Stimulated activated CD4-positive, alpha-beta T cell treated with anti-CD3 and anti-CD28 coated beads, Interleukin-2, amount 100 ng/mL, for 48 hours (primary cell): Measurements from ENCODE around the gene PRIMPOL.
A peak's percentile ranks its signal among the peaks of the same experiment; 100 is the strongest.
"Not testable (repeated sequence)": the region's sequence is repeated elsewhere in the genome, so short reads cannot be mapped to it uniquely, and the experiment has no call there.

Experiments
- DNase-seq, 2 donors: peaks; one replicate each; pipeline ENCODE4 v3.0.0-alpha.2; 2020

Gene PRIMPOL

DNA sequence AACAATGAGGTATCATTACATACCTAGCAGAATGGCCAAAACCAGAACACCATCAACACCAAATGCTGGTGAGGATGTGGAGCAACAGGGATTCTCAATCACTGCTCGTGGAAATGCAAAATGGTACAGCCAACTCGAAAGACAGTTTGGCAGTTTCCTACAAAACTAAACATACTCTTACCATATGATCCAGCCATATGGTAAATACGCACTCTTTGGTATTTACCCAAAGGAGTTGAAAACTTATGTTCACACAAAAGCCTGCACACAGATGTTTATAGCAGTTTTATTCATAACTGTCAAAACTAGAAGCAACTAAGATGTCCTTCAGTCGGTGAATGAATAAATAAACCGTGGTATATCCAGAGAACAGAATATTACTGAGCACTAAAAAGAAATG, 8.1 kb upstream of the PRIMPOL start:
- no peak for DNase-seq

DNA sequence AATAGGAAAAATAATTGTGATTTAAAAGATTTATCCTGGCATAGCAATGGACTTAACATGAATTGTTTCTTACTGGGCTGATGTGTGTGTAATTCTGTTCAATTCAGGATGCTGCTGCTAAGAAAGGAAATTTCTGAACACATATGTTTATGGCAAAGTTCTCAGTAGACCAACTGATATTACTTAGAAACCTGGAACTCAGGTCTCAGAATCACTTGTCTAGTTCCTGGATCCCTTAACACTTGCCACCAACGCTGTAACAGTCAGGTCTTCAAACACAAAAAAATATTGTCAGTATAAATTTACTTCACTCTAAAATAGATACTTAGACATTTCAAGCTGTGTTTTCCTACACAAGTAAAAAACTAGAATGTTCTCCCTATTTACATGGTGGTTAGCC, 5.8 kb upstream of the PRIMPOL start:
- no peak for DNase-seq

DNA sequence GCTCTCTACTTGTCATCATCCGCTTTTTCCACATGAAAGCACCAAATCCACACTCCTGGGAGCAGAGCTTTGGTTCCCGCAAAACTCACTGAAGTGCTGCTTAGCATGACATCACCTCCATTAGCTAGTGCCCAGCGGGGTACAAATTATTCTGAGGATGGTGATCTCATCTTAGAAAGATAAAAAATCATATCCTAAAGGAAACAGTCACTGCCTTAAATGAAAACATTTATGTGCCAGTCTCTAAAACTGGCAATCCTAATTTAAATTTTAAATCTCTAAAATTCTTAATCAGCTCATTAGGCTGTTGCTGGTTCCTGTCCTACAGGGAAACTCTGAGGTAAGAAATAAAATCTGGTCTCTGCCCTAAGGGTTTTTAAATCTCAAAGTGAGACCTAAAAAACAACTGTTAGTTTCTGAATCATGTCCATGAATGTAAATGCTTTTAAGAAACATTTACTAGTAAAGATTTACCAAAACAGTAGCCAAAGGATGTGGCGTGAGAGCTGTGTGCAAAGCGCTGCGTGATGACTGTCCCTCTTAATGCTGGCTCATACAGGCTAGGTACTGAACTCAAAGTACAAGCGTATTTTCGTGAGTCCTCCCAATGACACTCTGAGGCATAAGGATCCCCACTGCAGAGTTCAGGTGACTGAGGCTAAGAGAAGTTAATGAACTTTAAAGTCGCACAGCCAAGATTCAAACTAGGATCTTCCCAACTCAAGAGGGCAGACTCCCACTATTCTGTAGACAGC, 4.8 kb upstream of the PRIMPOL start:
- no peak for DNase-seq

DNA sequence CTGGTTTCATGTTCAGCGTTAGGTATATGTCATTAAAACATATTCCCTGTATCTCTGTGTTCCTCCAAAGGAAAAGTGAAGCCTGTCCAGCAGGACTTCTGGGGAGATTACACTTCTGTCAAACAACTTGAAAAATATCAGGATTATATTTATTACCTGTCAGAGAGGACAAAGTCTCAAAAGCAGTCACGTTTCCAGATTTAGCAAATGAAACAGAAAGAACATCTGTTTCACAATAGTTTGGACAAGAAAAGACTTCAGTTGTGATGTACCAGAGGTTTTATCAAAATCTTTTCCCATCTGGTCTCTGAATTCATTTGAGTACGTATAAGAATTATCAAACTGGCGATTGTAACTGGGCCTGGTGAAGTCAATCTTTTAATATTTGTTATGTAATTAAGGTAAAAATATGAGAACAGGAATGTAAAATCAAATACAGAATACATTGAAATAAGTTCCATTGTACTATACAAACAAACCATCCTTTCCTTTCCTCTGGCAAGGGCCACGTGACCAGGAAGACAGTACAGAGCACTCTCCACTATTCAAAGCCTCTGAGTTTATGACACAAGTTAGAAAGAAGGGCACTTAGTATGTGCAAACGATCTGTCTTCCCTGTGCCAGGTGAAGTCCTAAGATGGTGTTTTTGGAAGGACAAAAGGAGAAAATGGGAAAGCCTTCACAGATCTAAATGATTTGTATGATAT, 3.5 kb upstream of the PRIMPOL start:
- DNase-seq, result no peak

DNA sequence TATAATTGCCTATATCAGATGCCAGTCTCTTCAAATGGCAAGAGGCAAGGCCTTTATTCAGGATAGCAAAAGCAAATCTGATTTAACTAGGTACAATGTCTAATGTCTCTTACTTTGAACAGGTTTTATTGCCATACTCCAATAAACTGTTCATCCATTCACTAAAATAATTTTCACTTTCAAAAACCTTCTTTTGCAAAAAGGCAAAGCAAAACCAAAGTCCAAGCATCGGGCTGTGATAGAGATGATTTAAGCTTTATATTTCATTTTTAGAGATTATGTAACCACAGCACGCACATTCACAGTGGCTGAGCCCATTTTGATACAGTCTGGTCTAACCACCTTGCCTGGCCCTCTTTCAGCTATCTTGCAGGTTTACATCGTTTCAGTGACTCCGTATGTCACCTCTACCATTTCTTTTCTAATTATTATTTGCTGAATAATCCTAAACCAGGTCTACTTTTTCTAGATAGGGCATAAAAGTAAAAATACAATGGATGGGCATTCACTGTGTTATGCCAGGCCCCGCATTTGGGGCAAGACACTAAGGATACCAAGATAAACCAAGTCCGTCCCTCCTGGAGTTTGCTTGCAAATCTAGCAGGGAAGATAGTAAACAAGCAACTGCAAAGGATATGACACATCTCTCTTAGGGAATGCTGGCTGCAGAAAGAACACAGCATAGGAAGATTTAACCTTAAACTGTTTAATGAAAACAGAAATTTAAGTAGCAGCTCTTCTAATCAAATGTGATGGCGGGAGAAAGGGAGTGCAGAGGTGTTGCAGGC, 2.1 kb upstream of the PRIMPOL start:
- DNase-seq, result no peak

DNA sequence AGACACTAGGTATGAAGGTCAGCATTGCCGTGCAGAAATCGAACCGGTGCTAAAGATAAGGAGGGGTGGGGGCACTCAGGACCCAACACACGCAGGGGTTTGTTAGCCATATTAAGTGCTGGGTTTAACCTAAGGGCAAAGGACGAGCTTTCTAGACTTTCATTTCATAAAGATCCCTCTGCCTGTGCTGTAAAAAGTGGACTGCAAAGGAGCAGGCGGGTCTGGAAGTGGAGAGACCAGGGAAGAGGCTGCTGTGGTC, 1.6 kb upstream of the PRIMPOL start:
- no peak for DNase-seq

DNA sequence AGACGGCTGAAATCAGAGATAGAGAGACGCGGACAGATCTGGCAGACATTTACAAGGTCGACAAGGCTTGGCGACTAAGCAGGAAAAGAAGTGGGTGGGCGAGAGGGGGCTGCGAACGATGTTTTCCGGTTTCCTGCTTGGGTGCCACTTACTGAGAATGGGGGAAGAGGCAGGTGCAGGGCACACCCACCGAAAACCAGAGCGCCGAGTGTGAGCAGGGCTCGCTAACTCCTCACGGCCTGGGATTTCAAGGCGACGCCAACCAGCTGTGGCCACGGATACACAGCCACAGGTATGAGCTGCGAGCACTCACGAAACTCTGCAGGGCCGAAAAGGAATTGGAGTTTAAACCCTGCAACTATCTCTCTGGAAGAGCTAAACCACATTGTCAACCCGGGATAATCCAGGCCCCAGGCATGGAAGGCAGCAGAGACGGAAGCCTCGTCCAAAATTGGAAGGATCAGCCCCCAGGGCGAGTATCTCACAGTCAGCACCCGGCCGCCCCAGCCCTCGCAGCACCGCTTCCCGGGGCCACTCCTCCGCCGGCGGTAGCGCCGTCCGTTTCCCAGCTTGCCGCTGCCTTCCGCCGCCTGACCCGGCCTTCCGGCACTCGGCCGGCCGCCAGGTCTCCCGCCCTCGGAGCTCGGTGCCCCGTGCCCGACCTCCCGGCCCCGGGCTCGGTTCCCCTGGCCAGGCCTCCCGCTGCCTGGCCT, 1.1 kb upstream of the PRIMPOL start:
- peak; percentile 20 to 29 for DNase-seq

DNA sequence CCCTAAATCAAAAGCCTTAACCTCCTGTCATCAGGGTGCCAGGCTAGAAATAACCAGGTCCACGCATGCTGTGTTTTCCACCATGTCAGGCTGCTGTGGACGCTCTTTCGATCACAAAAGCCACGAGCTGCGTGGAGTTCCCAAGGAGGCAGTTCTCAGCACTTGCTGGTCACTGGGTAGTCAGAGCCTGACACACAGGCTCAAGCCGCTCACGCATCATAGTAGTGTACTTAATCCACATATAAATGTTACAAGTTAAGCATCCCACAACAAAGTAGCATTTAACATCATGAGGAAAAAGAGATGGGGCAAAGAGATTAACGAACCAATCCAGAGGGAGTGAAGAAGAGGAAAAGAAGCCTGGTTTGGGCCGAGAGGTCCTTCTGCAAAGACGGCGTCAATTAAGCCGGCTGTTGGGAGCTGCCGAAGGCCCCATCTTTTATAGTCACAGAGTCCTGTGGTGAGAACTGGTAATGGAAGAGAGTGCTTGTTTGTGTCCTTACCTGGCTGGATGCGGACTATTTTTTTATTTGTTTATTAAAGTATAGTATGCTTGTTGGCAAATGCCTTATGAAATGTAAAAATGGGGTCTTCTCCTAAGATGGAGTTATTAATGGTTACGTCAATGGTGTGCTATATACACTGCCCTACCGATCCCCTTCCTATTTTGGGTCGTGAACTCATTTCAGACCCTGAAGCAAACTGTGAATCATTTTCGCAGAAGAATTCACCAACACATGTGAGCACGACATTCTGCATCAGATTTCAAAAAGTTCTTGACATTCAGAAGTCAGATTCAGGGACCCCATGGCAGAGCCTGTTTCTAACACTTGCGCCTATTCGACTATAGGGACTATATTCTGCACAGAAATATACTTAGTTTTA, 675 bp downstream of the PRIMPOL start:
- peak; percentile 19 to 27 for DNase-seq

DNA sequence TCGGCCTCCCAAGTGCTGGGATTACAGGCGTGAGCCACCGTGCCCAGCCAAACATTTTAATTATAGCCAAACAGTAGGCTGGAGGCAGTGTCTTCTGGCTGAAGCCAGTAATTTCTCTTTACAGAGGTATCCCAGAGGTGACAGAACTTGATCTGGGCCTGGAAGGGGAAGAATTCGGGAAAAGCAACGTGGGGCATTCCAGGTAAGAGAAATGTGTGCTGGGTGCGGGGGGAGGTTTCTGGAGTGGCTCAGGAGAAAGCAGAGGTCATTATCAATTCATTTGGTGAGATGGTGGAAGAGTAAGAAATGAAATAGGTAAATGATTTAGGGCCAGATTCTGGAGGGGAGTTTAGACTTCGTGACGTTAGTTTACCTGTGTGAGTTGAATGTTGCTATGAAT, 2.4 kb downstream of the PRIMPOL start:
- no peak for DNase-seq

DNA sequence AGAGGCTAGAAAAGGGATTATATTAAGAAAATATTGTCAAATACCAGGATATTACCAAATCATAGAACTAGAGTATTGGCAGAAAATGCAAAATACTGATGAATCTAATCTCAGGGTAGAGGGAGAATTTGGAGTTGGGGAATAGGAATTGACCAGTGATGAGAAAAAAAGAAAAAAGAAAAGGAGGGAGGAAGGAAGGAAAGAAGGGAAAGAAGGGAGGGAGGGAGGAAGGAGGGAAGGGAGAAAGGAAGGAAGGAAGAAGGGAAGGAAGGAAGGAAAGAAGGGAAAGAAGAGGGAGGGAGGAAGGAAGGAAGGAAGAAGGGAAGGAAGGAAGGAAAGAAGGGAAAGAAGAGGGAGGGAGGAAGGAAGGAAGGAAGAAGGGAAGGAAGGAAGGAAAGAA, 3.1 kb downstream of the PRIMPOL start:
- DNase-seq, result not testable (repeated sequence)

DNA sequence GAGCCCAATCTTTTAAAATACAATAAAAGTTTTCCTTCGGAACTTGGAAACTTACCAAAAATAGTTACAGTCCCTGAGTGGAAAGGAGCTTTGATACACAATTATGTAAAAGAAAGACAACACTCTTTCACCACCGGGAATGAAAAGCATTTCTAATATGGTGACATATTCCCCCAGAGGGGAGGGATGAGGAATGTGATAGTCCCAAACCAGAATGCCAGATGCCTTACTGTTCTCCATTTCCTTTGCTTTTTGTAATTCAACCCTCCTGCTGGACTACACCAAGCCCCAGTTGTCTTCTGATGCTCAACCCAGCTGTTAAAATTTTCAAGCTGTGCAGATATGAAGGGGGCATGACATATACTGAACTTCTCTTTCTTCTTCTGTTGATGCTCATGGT, 4.1 kb downstream of the PRIMPOL start:
- DNase-seq, result no peak

DNA sequence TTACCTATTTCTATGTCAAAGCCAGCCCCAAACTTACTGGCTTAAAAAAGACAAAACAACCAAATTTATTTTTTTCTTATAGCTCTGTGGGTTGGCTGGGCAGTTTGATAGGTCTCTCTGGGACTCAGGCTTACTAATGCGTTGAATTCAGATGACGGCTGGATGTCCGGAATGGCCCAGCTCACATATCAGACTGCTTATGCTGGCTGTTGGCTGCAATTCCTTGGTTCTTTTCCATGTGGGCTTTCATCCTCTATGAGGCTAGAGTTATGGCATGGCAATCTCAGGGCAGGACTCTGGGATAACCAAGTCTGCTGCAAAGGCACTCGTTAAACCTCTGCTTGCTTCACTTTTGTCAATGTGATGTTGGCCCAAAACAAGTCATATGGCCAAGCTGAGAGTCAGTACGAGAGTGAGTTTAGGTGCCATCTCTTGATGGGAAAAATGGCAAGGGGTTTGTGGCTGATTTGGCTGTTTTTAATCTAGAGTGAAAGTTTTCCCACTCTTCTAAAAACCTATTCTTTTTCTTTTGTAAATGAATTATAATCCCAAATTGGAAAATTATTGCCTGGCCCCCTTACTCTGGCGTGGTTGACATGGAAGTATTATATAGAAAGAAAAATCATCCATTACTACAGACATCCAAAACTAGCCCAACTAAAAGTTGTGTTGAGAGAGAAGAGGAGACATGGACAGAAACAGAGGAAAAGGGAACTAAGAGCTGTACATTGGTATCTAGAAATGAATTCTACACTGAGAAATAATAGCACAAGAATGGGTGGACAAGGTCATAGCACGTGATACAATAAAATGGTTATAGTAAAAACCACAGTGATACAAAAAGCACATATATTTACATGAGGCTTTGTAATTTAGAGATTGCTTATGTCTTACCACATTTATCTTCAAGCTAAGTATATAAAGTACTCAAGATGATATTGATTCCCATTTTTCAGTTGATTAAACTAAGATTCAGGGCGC, 6.6 kb downstream of the PRIMPOL start:
- no peak for DNase-seq

DNA sequence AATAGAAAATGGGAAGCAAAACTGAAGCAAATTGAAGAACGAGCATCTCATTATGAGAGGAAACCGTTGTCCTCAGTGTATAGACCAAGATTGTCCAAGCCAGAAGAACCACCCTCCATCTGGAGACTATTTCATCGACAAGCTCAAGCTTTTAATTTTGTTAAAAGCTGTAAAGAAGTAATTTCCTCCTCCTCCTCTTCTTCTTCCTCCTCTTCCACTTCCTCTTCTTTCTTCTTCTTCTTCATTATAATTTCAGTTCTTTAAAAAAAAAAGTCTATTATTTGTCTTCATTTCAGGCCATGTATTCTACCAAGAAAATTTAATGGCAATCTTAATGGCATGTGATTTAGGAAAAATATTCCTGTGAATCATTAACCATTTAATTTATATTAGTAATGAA, 7.6 kb downstream of the PRIMPOL start:
- DNase-seq, result no peak

DNA sequence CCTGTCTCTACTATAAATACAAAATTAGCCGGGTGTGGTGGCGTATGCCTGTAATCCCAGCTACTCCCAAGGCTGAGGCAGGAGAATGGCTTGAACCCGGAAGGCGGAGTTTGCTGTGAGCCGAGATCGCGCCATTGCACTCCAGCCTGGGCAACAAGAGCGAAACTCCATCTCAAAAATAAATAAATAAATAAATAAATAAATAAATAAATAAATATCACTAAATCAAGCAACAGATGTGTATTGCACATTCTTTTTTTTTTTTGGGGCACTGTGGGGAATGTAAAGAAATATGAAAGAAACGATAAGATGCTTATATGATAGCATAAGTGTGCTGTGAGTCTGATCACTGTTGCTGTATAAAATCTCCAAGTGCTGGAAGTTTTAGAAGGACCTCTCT, 8.3 kb downstream of the PRIMPOL start:
- not testable (repeated sequence) for DNase-seq

DNA sequence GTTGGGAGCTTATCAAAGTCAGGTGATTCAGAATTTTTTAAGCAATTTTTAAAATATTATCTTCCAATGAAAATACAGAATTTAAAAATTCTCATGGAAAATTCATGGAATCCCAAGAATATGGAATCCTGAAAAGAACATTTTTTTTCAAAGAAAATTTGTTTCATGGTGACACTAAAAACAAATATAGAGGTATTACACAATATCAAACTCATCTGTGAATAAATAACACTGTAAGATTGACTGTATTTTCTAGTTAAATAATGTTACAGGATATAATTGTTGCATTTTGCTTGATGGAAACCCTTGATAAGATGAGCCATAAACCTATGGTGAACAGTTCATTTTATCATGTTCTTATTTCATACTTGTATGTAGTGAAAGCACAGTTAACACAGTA, 11.4 kb downstream of the PRIMPOL start:
- no peak for DNase-seq

DNA sequence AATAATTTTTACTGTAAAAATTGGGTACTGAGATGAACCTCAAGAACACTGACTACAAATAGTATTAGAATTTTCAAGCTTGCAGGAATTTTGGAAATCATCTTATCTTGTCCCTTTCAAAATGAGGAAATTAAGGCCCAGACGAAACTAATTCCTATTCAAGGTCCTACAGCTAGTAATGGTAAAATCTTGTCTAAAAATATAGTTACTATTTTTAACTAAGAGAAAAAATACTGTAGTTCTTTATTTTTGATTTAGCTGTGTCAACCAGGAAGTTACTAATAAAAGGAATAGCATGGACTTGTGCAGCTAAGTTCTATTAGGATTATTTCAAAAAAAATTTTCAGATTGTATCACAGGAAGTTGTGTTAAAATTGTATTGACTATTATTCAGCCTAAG, 12.7 kb downstream of the PRIMPOL start:
- DNase-seq, result no peak

DNA sequence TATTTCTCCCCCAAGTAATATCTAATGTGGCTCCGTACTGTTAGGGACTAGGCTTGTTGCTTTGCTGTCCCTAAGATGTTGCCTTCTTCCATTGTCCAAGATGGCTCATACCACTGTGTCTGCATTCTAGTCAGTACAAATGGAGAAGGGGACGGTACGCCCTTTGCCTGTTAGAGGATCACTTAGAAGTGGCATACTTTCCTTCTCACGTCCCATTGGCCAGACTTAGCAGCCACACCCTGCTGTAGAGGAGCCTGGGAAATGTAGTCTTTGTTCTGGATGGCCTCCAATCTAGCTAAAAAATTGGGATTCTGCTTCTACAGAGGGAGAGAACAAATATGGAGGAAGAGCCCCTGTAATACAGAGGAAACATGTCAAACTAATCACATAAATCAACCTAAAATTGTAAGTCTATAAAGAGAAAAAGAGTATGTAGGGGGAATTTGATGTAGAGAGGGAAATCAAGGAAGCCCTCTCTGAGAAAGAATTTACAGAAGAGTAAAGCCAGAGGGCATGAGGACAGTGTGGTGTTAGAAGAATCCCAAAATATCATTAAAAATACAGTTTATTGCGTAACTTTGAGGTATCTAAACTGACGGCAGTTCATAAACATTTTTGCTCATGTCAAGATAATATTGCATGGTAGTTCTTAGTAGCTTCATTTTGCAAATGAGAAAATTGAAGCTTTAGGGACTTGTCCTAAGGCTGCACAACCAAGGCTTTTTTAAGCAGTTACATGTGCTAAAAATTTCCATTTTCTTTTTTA, 15.1 kb downstream of the PRIMPOL start:
- DNase-seq, result no peak

DNA sequence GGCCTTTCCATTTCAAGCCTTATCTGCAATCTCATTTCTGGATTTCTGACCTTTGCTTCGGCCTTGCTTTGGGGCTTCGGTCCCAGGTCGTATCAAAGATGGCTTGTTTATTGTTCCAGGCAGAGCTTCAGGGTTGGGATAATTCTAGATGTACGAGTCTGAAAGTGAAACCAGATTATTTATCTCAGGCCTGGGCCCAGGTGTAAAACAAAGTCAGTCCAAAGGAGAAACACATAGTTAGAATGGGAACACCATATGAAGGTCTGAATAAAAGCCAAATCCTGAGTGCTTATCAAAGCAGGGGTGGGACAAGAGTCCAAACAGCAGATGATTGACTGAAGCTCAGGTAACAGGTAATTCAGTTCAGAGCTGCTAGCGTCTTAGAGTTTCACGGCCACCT, 17.1 kb downstream of the PRIMPOL start:
- DNase-seq, result no peak

DNA sequence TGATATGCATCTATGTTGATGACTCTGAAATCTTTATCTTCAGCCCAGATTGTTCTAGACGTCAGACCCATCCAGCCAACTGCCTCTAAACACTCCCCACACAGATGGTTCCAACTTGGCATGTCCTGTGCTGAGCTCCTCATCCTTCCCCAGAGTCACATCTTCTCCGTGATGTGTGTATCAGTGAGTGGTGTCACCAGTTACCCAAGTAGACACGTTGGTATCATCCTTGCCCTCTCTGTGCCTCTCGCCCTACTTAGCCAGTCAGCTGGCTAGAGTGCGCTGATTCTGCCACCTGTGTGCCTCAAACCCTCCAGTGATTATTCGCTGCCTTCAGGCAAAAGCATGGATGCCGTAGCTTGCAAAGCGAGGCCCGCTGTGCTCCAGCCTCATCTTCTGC, 18.6 kb downstream of the PRIMPOL start:
- DNase-seq, result no peak

DNA sequence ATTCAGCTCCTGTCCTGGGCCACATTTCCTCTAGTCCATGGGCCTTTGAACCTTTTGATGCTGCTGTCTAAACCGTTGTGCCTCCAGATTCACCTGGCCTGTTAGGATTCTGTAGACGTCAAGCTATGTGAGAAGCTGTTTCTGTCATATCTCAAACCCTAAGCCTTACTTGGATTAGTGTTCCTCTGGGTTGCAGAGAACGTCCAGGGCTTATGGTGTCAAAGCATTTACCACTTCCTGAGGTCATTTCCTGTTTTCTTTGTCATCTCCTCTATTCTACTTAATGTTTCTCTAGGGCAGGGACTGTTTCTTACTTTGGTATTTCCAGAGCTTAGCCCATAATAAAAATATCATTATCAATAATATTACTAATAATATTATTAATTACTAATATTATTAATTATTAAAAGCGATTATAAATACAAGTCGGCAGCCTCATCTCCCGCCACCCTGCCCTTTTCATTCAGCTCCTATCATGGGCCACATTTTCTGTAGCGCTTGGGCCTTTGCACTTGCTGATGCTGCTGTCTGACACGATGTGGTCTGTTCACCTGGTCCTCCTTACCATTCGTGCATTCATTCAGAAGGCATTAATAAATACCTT, 19.1 kb downstream of the PRIMPOL start:
- DNase-seq, result no peak
